HCT116 (cell line): Measurements from ENCODE around the gene CRYZ. TPM values are rescaled to one million over a fixed set of nuclear protein-coding genes. Genes with fewer than 3 reads are reported as not detected.

Experiments used
- ATAC-seq: fragments of 200-7000 bp; cut with Tn5 transposase; 2 replicates; pipeline ENCODE4 v1.9.1; 2020; ENCODE audit warnings: mild to moderate bottlenecking, moderate library complexity
- BruUV-seq: library from RNA; stranded (reverse); fragments of 400-500 nt; replicated peaks from 2 replicates; lab custom pipeline; 2021; lab: Mats Ljungman, UMichigan
- CTCF ChIA-PET: fragments of 300-600 bp; sonication (Branson Sonifier 250); formaldehyde crosslinking; loops from one replicate; lab custom pipeline; 2021; ENCODE audit warnings: antibody characterized with exemption; lab: Charles Lee
- POLR2A ChIA-PET: fragments of 300-600, 350-600 bp; sonication (Branson Sonifier 250); formaldehyde crosslinking; loops from one replicate; lab custom pipeline; 2021; ENCODE audit warnings: antibody characterized with exemption; lab: Charles Lee
- RAD21 ChIA-PET, 2 experiments: fragments of 300-600 bp; sonication (Branson Sonifier 250); formaldehyde crosslinking; loops; one replicate each; lab custom pipeline; 2023; ENCODE audit warnings: low total read pairs in 2 of 2; ENCODE audit not compliant: uncharacterized antibody in 2 of 2, unreplicated experiment in 2 of 2, low non-redundant PET in 1 of 2; lab: Charles Lee
- DNase-seq: peaks from one replicate; pipeline ENCODE4 v3.0.0-alpha.2; 2010; ENCODE audit warnings: low read depth, low spot score
- H2AFZ ChIP-seq: fragments of 200-600 bp; shearing (Covaris generic), sonication (generic); 2 replicates; pipeline ENCODE4 v1.6.1; 2017; ENCODE audit warnings: low read depth, mixed run types, mixed read lengths, antibody characterized with exemption, low read length; ENCODE audit not compliant: poor library complexity, severe bottlenecking
- H3K27ac ChIP-seq: 2 replicates; pipeline ENCODE4 v1.5.1; 2012; ENCODE audit warnings: low read depth, low read length
- H3K27me3 ChIP-seq: fragments of 200-600 bp; sonication (generic); 2 replicates; pipeline ENCODE4 v1.6.1; 2016; ENCODE audit warnings: mixed run types, low read length, mixed read lengths; ENCODE audit not compliant: insufficient read depth
- H3K36me3 ChIP-seq, 2 experiments: fragments of 200-500 bp in 1 of 2; fragments of 200-600 bp in 1 of 2; sonication (Bioruptor generic) in 1 of 2; sonication (generic) in 1 of 2; 2 replicates each; pipeline versions ENCODE4 v1.5.1 to v1.6.1; 2014 to 2016; ENCODE audit warnings: low read length in 2 of 2, inconsistent platforms in 1 of 2, mixed read lengths in 1 of 2, mixed run types in 1 of 2; ENCODE audit not compliant: insufficient read depth in 2 of 2, control insufficient read depth in 1 of 2
- H3K4me1 ChIP-seq, 2 experiments: fragments of 200-600 bp in 1 of 2; sonication (generic) in 1 of 2; 2 replicates each; pipeline versions ENCODE4 v1.5.1 to v1.6.1; 2012 to 2017; ENCODE audit warnings: low read length in 2 of 2, inconsistent platforms in 1 of 2, mild to moderate bottlenecking in 1 of 2, mixed read lengths in 1 of 2, mixed run types in 1 of 2, moderate library complexity in 1 of 2; ENCODE audit not compliant: insufficient read depth in 2 of 2, control insufficient read depth in 1 of 2
- H3K4me2 ChIP-seq: fragments of 200-600 bp; sonication (generic); 2 replicates; pipeline ENCODE4 v1.6.1; 2017; ENCODE audit warnings: mixed run types, low read length, mixed read lengths
- H3K4me3 ChIP-seq, 2 experiments: fragments of 200-600 bp in 1 of 2; sonication (generic) in 1 of 2; replicated peaks in 1 of 2; 2 replicates each; pipeline ENCODE4 v1.5.1; 2011 to 2016; ENCODE audit warnings: low read length in 2 of 2, control low read depth in 1 of 2, low read depth in 1 of 2, mild to moderate bottlenecking in 1 of 2, mixed read lengths in 1 of 2, mixed run types in 1 of 2
- H3K79me2 ChIP-seq: fragments of 200-600 bp; sonication (generic); 2 replicates; pipeline ENCODE4 v1.6.1; 2017; ENCODE audit warnings: mild to moderate bottlenecking, mixed run types, low read length, moderate library complexity, mixed read lengths; ENCODE audit not compliant: insufficient read depth
- H3K9ac ChIP-seq: fragments of 200-600 bp; sonication (generic); 2 replicates; pipeline ENCODE4 v1.6.1; 2016; ENCODE audit warnings: low read length, mixed read lengths
- H3K9me2 ChIP-seq: fragments of 200-600 bp; sonication (generic), shearing (Covaris generic); 2 replicates; pipeline ENCODE4 v1.6.1; 2017; ENCODE audit warnings: mixed run types, mild to moderate bottlenecking, moderate library complexity; ENCODE audit not compliant: insufficient read depth
- H3K9me3 ChIP-seq, 2 experiments: fragments of 200-500 bp in 1 of 2; fragments of 200-600 bp in 1 of 2; sonication (Bioruptor generic) in 1 of 2; sonication (generic) in 1 of 2; 2 replicates each; pipeline ENCODE4 v1.6.1; 2014 to 2017; ENCODE audit warnings: low read length in 2 of 2, mixed read lengths in 2 of 2, inconsistent platforms in 1 of 2, low read depth in 1 of 2, mild to moderate bottlenecking in 1 of 2, mixed run types in 1 of 2, moderate library complexity in 1 of 2; ENCODE audit not compliant: control insufficient read depth in 1 of 2, insufficient read depth in 1 of 2
- H4K20me1 ChIP-seq: fragments of 200-600 bp; sonication (generic), shearing (Covaris generic); 2 replicates; pipeline ENCODE4 v1.6.1; 2017; ENCODE audit warnings: mixed run types, mild to moderate bottlenecking, moderate library complexity; ENCODE audit not compliant: insufficient read depth
- ATF3 ChIP-seq: IDR thresholded peaks from 2 replicates; pipeline ENCODE4 v1.6.1; 2012
- CBX3 ChIP-seq: IDR thresholded peaks from 2 replicates; pipeline ENCODE4 v1.6.1; 2012; ENCODE audit warnings: low read depth
- EGR1 ChIP-seq: IDR thresholded peaks from 2 replicates; pipeline ENCODE4 v1.6.1; 2012; ENCODE audit warnings: low read depth
- JUND ChIP-seq: IDR thresholded peaks from 2 replicates; pipeline ENCODE4 v1.6.1; 2012
- RAD21 ChIP-seq: IDR thresholded peaks from 2 replicates; pipeline ENCODE4 v1.6.1; 2012; ENCODE audit warnings: low read depth, mild to moderate bottlenecking
- SIN3A ChIP-seq: IDR thresholded peaks from 2 replicates; pipeline ENCODE4 v1.6.1; 2012; ENCODE audit warnings: low read depth
- SP1 ChIP-seq: IDR thresholded peaks from 2 replicates; pipeline ENCODE4 v1.6.1; 2012; ENCODE audit warnings: low read depth
- SRF ChIP-seq: IDR thresholded peaks from 2 replicates; pipeline ENCODE4 v1.6.1; 2012; ENCODE audit warnings: low read depth
- TCF7L2 ChIP-seq: IDR thresholded peaks from 2 replicates; pipeline ENCODE4 v1.7.0; 2011; ENCODE audit warnings: borderline replicate concordance, inconsistent platforms; ENCODE audit not compliant: insufficient read depth, insufficient read length; ENCODE audit errors: extremely low read depth
- ZFX ChIP-seq: fragments of 450-650 bp; IDR thresholded peaks from 2 replicates; pipeline ENCODE4 v1.6.1; 2017
- ZNF274 ChIP-seq: fragments of 200-500 bp; sonication (Bioruptor generic); IDR thresholded peaks from 2 replicates; pipeline ENCODE4 v1.6.1; 2014; ENCODE audit warnings: mild to moderate bottlenecking, low read depth, low read length, inconsistent platforms
- intact Hi-C: fragments of 100-400 bp; cut with micrococcal nuclease; formaldehyde crosslinking; loops from 2 replicates; pipeline ENCODE4 v1.10.0; 2022
- total RNA-seq: library from RNA; stranded (reverse); gene quantifications from one replicate; pipeline ENCODE4 v1.2.1, GENCODE V29; 2021; ENCODE audit not compliant: unreplicated experiment
- TF ChIP-seq, protein P1 (sequence below): IDR thresholded peaks from 2 replicates; pipeline ENCODE4 v1.6.1; 2012; ENCODE audit warnings: low read depth

Gene CRYZ
- total RNA-seq, 1 experiment from 2014 or later = 28.2 TPM

- Histone ChIP-seq H3K4me2 (no peak overlapping the region), H3K9me3 (no peaks in the 10 kb centered on the region), H3K9me2 (no peaks in the 10 kb centered on the region), H3K79me2 (no peaks in the 10 kb centered on the region), H3K36me3 (peaks cover 13 to 40% of the 10 kb centered on the region in 2 experiments; a peak in 3 of 4 replicates), H3K4me1 (no peaks in the 10 kb centered on the region), H4K20me1 (no peaks in the 10 kb centered on the region), H3K4me3 (no peak overlapping the region), H2AFZ (no peak overlapping the region), H3K27ac (no peak overlapping the region), H3K9ac (no peak overlapping the region), H3K27me3 (no peaks in the 10 kb centered on the region)
- intact Hi-C loops = no loop called here
- ChIA-PET POLR2A (no interaction called here), CTCF (no interaction called here), RAD21 (no interaction called here)
- BruUV-seq = no TSS peak
- TF ChIP-seq, protein P1, sequence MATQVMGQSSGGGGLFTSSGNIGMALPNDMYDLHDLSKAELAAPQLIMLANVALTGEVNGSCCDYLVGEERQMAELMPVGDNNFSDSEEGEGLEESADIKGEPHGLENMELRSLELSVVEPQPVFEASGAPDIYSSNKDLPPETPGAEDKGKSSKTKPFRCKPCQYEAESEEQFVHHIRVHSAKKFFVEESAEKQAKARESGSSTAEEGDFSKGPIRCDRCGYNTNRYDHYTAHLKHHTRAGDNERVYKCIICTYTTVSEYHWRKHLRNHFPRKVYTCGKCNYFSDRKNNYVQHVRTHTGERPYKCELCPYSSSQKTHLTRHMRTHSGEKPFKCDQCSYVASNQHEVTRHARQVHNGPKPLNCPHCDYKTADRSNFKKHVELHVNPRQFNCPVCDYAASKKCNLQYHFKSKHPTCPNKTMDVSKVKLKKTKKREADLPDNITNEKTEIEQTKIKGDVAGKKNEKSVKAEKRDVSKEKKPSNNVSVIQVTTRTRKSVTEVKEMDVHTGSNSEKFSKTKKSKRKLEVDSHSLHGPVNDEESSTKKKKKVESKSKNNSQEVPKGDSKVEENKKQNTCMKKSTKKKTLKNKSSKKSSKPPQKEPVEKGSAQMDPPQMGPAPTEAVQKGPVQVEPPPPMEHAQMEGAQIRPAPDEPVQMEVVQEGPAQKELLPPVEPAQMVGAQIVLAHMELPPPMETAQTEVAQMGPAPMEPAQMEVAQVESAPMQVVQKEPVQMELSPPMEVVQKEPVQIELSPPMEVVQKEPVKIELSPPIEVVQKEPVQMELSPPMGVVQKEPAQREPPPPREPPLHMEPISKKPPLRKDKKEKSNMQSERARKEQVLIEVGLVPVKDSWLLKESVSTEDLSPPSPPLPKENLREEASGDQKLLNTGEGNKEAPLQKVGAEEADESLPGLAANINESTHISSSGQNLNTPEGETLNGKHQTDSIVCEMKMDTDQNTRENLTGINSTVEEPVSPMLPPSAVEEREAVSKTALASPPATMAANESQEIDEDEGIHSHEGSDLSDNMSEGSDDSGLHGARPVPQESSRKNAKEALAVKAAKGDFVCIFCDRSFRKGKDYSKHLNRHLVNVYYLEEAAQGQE = no peak
- TF ChIP-seq ATF3 = no peak
- TF ChIP-seq EGR1 = no peak
- TF ChIP-seq SP1 = no peak
- TF ChIP-seq TCF7L2 = no peak
- TF ChIP-seq SIN3A = no peak
- TF ChIP-seq SRF = no peak
- TF ChIP-seq ZNF274 = no peak
- TF ChIP-seq CBX3 = no peak
- TF ChIP-seq JUND = no peak
- TF ChIP-seq ZFX = no peak
- TF ChIP-seq RAD21 = no peak
- ATAC-seq (no peak), DNase-seq (no peak)
Measured at GRCh38 chr1:74753104-74753503, 20.3 kb upstream of the CRYZ start.
